IPS-18a (cell line): ENCODE data around the gene INIP.
"Not testable (repeated sequence)": the region's sequence is repeated elsewhere in the genome, so short reads cannot be mapped to it uniquely, and the experiment has no call there.

Source experiments
- H3K27ac ChIP-seq: one replicate; pipeline ENCODE4 v1.5.1; 2013; ENCODE audit warnings: low read length
- H3K27me3 ChIP-seq: one replicate; pipeline ENCODE4 v1.6.1; 2013; ENCODE audit warnings: mild to moderate bottlenecking, low read length; ENCODE audit not compliant: control insufficient read depth, insufficient read depth
- H3K36me3 ChIP-seq: one replicate; pipeline ENCODE4 v1.6.1; 2013; ENCODE audit warnings: low read depth, low read length; ENCODE audit not compliant: control insufficient read depth
- H3K4me1 ChIP-seq: one replicate; pipeline ENCODE4 v1.6.1; 2013; ENCODE audit warnings: low read depth, low read length; ENCODE audit not compliant: control insufficient read depth
- H3K4me3 ChIP-seq: one replicate; pipeline ENCODE4 v1.5.1; 2013; ENCODE audit warnings: low read length
- H3K9ac ChIP-seq: one replicate; pipeline ENCODE4 v1.6.1; 2013; ENCODE audit warnings: mild to moderate bottlenecking, low read length, moderate library complexity
- H3K9me3 ChIP-seq: one replicate; pipeline ENCODE4 v1.6.1; 2013; ENCODE audit warnings: low read depth, low read length; ENCODE audit not compliant: control insufficient read depth

The INIP gene

DNA sequence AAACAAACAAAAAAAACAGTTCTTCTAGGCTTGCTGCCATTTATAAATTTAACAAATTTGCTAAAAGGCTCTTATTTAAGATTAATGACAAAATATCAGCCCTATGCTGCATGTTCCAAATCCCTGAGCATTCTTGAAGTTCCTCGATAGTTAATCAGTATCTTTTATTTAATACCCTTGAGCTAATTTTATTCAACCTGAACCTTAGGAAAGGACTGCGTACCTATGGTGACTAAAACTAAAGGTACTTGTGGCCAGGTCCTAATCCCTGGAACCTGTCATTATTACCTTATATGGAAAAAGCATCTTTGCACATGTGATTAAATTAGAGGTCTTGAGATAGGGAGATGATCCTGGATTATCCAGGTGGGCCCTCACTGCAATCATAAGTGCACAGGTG lies 10.5 kb upstream of the INIP start:
- H3K9ac ChIP-seq = no peak overlapping the region
- H3K27ac ChIP-seq = no peak overlapping the region
- H3K4me3 ChIP-seq = no peak overlapping the region
- H3K9me3 ChIP-seq = no peaks in the 10 kb centered on the region
- H3K27me3 ChIP-seq = no peaks in the 10 kb centered on the region
- no peaks in the 10 kb centered on the region for H3K36me3 ChIP-seq
- no peaks in the 10 kb centered on the region for H3K4me1 ChIP-seq

- H3K9ac ChIP-seq = no peak overlapping the region
- H3K4me1 ChIP-seq = no peaks in the 10 kb centered on the region
- H3K9me3 ChIP-seq = no peaks in the 10 kb centered on the region
- no peaks in the 10 kb centered on the region for H3K36me3 ChIP-seq
- no peaks in the 10 kb centered on the region for H3K27me3 ChIP-seq
- H3K27ac ChIP-seq = no peak overlapping the region
- H3K4me3 ChIP-seq = no peak overlapping the region
Observed at GRCh38 chr9:112726428-112726827, 8.5 kb upstream of the INIP start.

GRCh38 chr9:112725961-112726360 lies 8.0 kb upstream of the INIP start:
- H3K36me3 ChIP-seq = no peaks in the 10 kb centered on the region
- no peaks in the 10 kb centered on the region for H3K27me3 ChIP-seq
- H3K4me3 ChIP-seq = no peak overlapping the region
- no peaks in the 10 kb centered on the region for H3K9me3 ChIP-seq
- H3K9ac ChIP-seq = no peak overlapping the region
- no peak overlapping the region for H3K27ac ChIP-seq
- H3K4me1 ChIP-seq = no peaks in the 10 kb centered on the region

DNA sequence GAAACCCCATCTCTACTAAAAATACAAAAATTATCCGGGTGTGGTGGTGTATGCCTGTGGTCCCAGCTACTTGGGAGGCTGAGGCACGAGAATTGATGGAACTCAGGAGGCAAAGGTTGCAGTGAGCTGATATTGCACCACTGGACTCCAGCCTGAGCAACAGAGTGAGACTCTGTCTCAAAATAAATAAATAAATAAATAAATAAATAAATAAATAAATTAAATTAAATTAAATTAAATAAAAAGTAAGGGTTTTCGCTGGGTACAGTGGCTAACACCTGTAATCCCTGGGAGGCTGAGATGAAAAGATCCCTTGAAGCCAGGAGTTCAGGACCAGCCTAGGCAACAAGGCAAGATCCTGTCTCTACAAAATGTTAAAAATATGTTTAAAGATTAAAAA lies 4.8 kb upstream of the INIP start:
- H3K4me3 ChIP-seq, H3K27me3 ChIP-seq, H3K36me3 ChIP-seq, H3K9ac ChIP-seq, H3K4me1 ChIP-seq, H3K27ac ChIP-seq, H3K9me3 ChIP-seq: not testable (repeated sequence)

DNA sequence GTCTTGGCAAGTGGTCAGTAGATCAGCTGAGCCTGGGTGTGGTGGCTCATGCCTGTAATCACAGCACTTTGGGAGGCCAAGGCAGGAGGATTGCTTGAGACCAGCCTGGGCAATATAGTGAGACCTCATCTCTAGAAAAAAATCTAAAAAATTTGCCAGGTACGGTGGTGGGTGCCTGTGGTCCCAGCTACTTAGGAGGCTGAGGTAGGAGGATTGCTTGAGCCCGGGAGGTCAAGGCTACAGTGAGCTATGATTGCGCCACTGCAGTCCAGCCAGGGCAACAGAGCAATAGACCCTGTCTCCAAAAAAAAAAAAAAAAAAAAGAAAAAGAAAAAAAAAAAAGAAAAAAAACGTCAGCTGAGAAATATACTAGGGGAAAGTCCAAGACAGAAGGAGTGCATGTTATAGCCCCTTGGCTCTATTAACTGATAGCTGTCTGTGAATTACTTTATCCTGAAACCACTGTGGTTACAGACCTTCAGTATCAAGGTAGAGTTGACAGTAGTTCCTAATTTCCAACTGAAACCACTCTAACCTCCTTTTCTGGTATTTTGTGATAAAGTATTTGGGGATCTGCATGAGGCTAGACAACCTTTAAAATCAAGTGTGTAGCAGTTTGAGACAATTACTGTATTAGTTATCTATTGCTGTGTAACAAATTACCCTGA lies 2.3 kb upstream of the INIP start:
- H3K27ac ChIP-seq = no peak overlapping the region
- no peaks in the 10 kb centered on the region for H3K27me3 ChIP-seq
- H3K9ac ChIP-seq = no peak overlapping the region
- no peaks in the 10 kb centered on the region for H3K9me3 ChIP-seq
- H3K4me1 ChIP-seq = peaks cover 3% of the 10 kb centered on the region
- no peaks in the 10 kb centered on the region for H3K36me3 ChIP-seq
- no peak overlapping the region for H3K4me3 ChIP-seq

GRCh38 chr9:112719696-112720095 lies 1.8 kb upstream of the INIP start:
- Histone ChIP-seq H3K4me3 (no peak overlapping the region), H3K4me1 (peaks cover 3% of the 10 kb centered on the region), H3K9ac (no peak overlapping the region), H3K36me3 (no peaks in the 10 kb centered on the region), H3K27ac (no peak overlapping the region), H3K9me3 (no peaks in the 10 kb centered on the region), H3K27me3 (no peaks in the 10 kb centered on the region)

DNA sequence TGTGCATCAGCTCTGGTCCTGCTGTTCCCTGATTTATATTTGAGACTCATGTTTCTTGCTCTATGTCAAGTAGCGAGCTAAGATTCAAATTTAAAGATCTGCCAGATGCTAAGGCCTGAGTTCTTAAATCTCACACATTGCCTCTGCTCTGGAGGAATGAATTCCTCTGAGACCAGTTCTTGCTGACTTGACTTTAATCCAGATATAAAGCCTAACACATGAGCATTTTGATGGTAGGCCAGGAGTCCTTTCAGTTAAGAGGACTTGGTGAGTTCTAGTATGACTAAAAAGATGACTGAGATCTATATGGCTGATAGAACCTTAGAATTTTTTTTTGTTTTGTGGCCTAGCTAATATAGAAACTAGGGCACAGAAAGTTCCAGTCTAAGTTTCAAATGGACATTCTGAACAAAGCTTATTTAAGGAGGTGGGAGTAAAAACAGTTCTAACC lies 1.3 kb upstream of the INIP start:
- H3K27ac ChIP-seq = no peak overlapping the region
- no peaks in the 10 kb centered on the region for H3K9me3 ChIP-seq
- no peak overlapping the region for H3K4me3 ChIP-seq
- H3K4me1 ChIP-seq = peaks cover 3% of the 10 kb centered on the region
- no peaks in the 10 kb centered on the region for H3K27me3 ChIP-seq
- H3K36me3 ChIP-seq = no peaks in the 10 kb centered on the region
- no peak overlapping the region for H3K9ac ChIP-seq

- H3K4me1 ChIP-seq = peaks cover 3% of the 10 kb centered on the region
- H3K27ac ChIP-seq = no peak overlapping the region
- H3K27me3 ChIP-seq = no peaks in the 10 kb centered on the region
- no peak overlapping the region for H3K9ac ChIP-seq
- H3K4me3 ChIP-seq = no peak overlapping the region
- H3K9me3 ChIP-seq = no peaks in the 10 kb centered on the region
- H3K36me3 ChIP-seq = peaks cover 5% of the 10 kb centered on the region
Observed at GRCh38 chr9:112712678-112713077, 5.2 kb downstream of the INIP start.

DNA sequence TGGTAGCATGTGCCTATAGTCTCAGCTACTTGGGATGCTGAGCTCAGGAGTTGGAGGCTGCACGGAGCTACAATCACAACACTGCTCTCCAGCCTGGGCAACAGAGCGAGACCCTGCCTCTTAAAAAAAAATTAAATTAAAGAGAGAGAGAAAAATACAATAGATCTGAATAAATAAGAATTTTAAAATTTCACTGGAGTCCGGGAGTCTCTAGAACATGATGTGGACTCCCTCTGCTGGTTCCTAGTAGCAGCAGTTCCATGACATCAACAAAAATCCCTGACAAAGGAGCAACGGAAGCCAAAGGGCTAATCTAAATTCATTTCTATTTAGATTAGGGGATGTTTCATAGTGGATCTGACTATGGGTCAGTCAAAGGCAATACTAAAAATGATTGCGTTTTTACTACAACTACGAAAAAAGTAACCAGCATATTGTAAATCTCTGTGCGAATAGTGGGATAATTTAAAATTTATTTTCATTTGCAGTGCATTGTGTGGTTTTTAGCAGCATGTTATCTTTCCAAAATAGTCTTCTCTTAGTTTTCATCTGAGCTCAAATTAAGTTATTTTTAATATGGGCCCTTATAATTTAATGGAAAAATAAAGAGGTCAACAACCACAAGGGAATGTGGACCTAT lies 6.7 kb downstream of the INIP start:
- H3K9ac ChIP-seq = no peak overlapping the region
- no peaks in the 10 kb centered on the region for H3K27me3 ChIP-seq
- H3K4me3 ChIP-seq = no peak overlapping the region
- H3K27ac ChIP-seq = no peak overlapping the region
- H3K36me3 ChIP-seq = peaks cover 5% of the 10 kb centered on the region
- H3K9me3 ChIP-seq = no peaks in the 10 kb centered on the region
- no peaks in the 10 kb centered on the region for H3K4me1 ChIP-seq

DNA sequence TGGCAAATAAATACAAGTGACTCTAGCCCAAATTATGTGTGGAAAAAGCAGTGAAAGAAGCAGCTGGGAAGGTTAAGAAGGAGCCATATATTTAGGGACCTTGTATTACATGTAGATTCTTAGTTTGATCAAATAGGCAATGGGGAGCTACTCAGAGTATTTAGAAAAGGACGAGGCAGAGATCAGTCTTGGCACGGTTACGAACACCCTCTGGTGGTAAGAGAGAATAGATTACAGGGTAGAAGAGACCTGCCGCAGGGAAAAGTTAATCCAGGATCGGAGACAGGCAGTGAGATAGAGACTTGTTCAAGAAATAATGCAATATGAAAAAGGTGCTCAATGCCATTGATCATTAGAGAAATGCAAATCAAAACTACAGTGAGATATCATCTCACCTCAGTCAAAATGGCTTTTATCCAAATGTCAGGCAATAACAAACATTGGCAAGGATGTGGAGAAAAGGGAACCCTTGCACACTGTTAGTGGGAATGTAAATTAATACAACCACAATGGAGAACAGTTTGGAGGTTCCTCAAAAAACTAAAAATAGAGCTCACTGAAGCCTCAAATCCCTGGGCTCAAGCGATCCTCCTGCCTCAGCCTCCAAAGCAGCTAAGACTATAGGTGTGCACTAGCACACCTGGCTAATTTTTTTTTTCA lies 12.0 kb downstream of the INIP start:
- Histone ChIP-seq H3K27me3 (no peaks in the 10 kb centered on the region), H3K4me3 (no peak overlapping the region), H3K4me1 (no peaks in the 10 kb centered on the region), H3K27ac (no peak overlapping the region), H3K36me3 (peaks cover 5% of the 10 kb centered on the region), H3K9ac (no peak overlapping the region), H3K9me3 (no peaks in the 10 kb centered on the region)

- no peaks in the 10 kb centered on the region for H3K9me3 ChIP-seq
- no peaks in the 10 kb centered on the region for H3K27me3 ChIP-seq
- no peaks in the 10 kb centered on the region for H3K36me3 ChIP-seq
- H3K27ac ChIP-seq = no peak overlapping the region
- H3K4me3 ChIP-seq = no peak overlapping the region
- H3K4me1 ChIP-seq = no peaks in the 10 kb centered on the region
- H3K9ac ChIP-seq = no peak overlapping the region
Observed at GRCh38 chr9:112703304-112703703, 14.6 kb downstream of the INIP start.

- H3K4me3 ChIP-seq = no peak overlapping the region
- H3K27ac ChIP-seq = no peak overlapping the region
- no peak overlapping the region for H3K9ac ChIP-seq
- H3K4me1 ChIP-seq = no peaks in the 10 kb centered on the region
- H3K36me3 ChIP-seq = no peaks in the 10 kb centered on the region
- no peaks in the 10 kb centered on the region for H3K9me3 ChIP-seq
- H3K27me3 ChIP-seq = no peaks in the 10 kb centered on the region
Observed at GRCh38 chr9:112700085-112700484, 17.8 kb downstream of the INIP start.
